Measurements from ENCODE around the gene ATN1. TPM values are rescaled to one million over a fixed set of nuclear protein-coding genes. Genes with fewer than 3 reads are reported as not detected.

Gene ATN1
- total and polyA plus RNA-seq, 9 of the 15 experiments (the other 6 are each of a cell fraction or from before 2014, with no cell fraction given), result 0.15 to 49.8 (median 2.7) TPM

DNA sequence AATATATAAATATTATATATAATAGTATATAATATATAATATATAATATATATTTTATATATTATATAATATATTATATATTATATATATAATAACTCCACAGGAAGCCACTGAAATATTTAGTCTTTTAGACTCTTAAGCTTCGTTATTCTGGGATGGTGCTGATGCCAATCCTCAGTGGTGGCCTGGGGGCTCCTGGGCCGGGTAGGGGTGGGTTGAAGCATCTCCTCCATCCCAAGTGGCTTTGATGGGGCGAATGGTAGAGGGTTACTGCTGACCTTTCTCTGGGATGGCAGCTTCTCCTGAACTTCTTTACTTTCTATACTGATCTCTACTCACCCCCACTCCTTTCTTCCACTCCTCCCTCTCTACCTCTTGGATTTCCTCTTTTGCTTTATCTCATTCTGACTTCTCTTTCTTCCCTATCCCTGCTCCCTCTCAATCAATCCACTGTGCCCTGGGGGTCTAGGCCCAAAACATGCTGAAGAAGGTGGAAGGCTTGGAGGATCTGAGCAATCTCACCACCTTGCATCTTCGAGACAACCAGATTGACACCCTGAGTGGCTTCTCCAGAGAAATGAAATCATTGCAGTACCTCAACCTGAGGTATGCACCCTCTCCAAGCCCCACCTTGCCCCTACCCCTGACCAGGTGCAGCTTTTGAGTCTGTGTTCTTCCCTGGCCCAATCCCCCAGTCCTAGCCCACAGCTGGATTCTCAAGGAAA is 18.2 kb upstream of the ATN1 start:
- no peak overlapping the region for H2AFZ ChIP-seq (ENCODE audit: low read depth, low read length)
- in situ Hi-C loops (cut with MboI), result no loop called here
- peaks cover 4 to 27% of the 10 kb centered on the region in 2 experiments; a peak in 4 of 5 replicates for H3K4me1 ChIP-seq (replicated peaks in 1 of 2; ENCODE audit: control insufficient read depth in 2 of 2, insufficient read depth in 2 of 2, low read length in 2 of 2)
- H3K4me2 ChIP-seq (ENCODE audit: insufficient read depth, low read length), result no peak overlapping the region
- no peak for DNase-seq (ENCODE audit: extremely low read depth in 1 of 4, low spot score in 3 of 4)
- no peak for FAIRE-seq
- no peaks in the 10 kb centered on the region for H3K9me3 ChIP-seq (replicated peaks; ENCODE audit: control insufficient read depth, insufficient read depth, low read depth, low read length)
- H3K9ac ChIP-seq (ENCODE audit: insufficient read depth in 1 of 2, low read depth in 2 of 2, low read length in 2 of 2), result no peak overlapping the region
- H3K36me3 ChIP-seq (ENCODE audit: control insufficient read depth, insufficient read depth, low read length), result no peaks in the 10 kb centered on the region
- ChIA-PET POLR2A (interaction anchor here (0.6 to 0.8 kb wide), 4 partner anchors 10 to 220 kb away, joined by 3 read pairs; partner anchors contain the start of genes C12orf57, RNU7-1 and TPI1), CTCF (ENCODE audit: low intra/inter-chr PET ratio) (no interaction called here)
- ATAC-seq, result no peak
- H4K20me1 ChIP-seq (replicated peaks; ENCODE audit: control insufficient read depth, insufficient read depth, low read length), result no peaks in the 10 kb centered on the region
- H3K9me1 ChIP-seq (ENCODE audit: control insufficient read depth, insufficient read depth, low read length), result no peaks in the 10 kb centered on the region
- WGBS (ENCODE audit: insufficient coverage, low coverage, missing lambda C conversion rate), result 53% methylated on average over 4 of the region's 4 CpGs
- no peaks in the 10 kb centered on the region for H3K79me2 ChIP-seq (ENCODE audit: control insufficient read depth, insufficient read depth, low read length)
- intact Hi-C loops (cut with micrococcal nuclease), result no loop called here
- no peak overlapping the region for H3K4me3 ChIP-seq
- H3K27ac ChIP-seq (ENCODE audit: extremely low read depth, low read depth, low read length), result no peak overlapping the region
- no peaks in the 10 kb centered on the region for H3K27me3 ChIP-seq (ENCODE audit: control insufficient read depth in 2 of 2, insufficient read depth in 2 of 2, low read length in 2 of 2)
- BruUV-seq (replicated peaks), result no TSS peak
- TF ChIP-seq MCM2 (IDR thresholded peaks at IDR 0.05; ENCODE audit: low read depth), result no peak
- TF ChIP-seq DLX4 (CRISPR knock-in tag; IDR thresholded peaks at IDR 0.05), result no peak
- no peak for TF ChIP-seq TBP (optimal IDR thresholded peaks at IDR 0.05; ENCODE audit: low read depth, low read length)
- TF ChIP-seq ESRRB (CRISPR knock-in tag; IDR thresholded peaks at IDR 0.05; ENCODE audit: borderline replicate concordance), result no peak
- TF ChIP-seq ZFPM2 (CRISPR knock-in tag; IDR thresholded peaks at IDR 0.05), result no peak

All from K562 (cell line).